K562 (cell line): ENCODE results near the gene SLC8A2. TPM values are rescaled to one million over a fixed set of nuclear protein-coding genes. Genes with fewer than 3 reads are reported as not detected.

Source experiments
- CEBPB ChIP-seq: fragments of 450-650 bp; IDR thresholded peaks from 2 replicates; pipeline ENCODE4 v1.6.1; 2016; ENCODE audit warnings: missing genetic modification characterization, missing compliant biosample characterization
- FOXP1 ChIP-seq: sonication (generic); formaldehyde crosslinking; IDR thresholded peaks from 2 replicates; pipeline ENCODE4 v1.8.0; 2022; ENCODE audit warnings: mild to moderate bottlenecking, missing genetic modification reagents
- HDAC6 ChIP-seq: IDR thresholded peaks from 2 replicates; pipeline ENCODE4 v1.6.1; 2012; ENCODE audit warnings: low read depth, mild to moderate bottlenecking, control low read depth, inconsistent platforms, low read length, moderate library complexity
- MEF2A ChIP-seq: IDR thresholded peaks from 2 replicates; pipeline ENCODE4 v1.6.1; 2011; ENCODE audit warnings: low read depth, mild to moderate bottlenecking, low read length, moderate library complexity; ENCODE audit not compliant: control insufficient read depth
- NFIC ChIP-seq: fragments of 450-650 bp; IDR thresholded peaks from 2 replicates; pipeline ENCODE4 v1.6.1; 2017; ENCODE audit warnings: mild to moderate bottlenecking, inconsistent platforms
- NR4A1 ChIP-seq, 2 experiments: fragments of 250-450 bp in 1 of 2; fragments of 450-650 bp in 1 of 2; sonication (Bioruptor Pico) in 1 of 2; IDR thresholded peaks; 2 replicates each; pipeline versions ENCODE4 v1.4.0 to v1.6.1; 2016 to 2020; ENCODE audit warnings: mild to moderate bottlenecking in 2 of 2, missing compliant biosample characterization in 1 of 2, missing genetic modification characterization in 1 of 2, moderate library complexity in 1 of 2
- NRF1 ChIP-seq, 2 experiments: fragments of 450-650 bp; IDR thresholded peaks in 1 of 2; conservative IDR thresholded peaks in 1 of 2; 2 replicates each; pipeline ENCODE4 v1.6.1; 2014; ENCODE audit warnings: mild to moderate bottlenecking in 2 of 2
- POLR2H ChIP-seq: IDR thresholded peaks from 2 replicates; pipeline ENCODE4 v1.6.1; 2016; ENCODE audit warnings: missing genetic modification characterization, low read depth, mild to moderate bottlenecking, control low read depth, missing compliant biosample characterization, moderate library complexity
- SMARCE1 ChIP-seq: fragments of 450-650 bp; IDR thresholded peaks from 2 replicates; pipeline ENCODE4 v1.7.1; 2016; ENCODE audit warnings: mild to moderate bottlenecking
- SRSF1 ChIP-seq: fragments of 200-400 bp; formaldehyde crosslinking; IDR thresholded peaks from 2 replicates; pipeline ENCODE4 v1.6.1; 2017; ENCODE audit warnings: mild to moderate bottlenecking, low read depth, low read length, moderate library complexity
- SRSF3 ChIP-seq: fragments of 200-400 bp; formaldehyde crosslinking; IDR thresholded peaks from 2 replicates; pipeline ENCODE4 v1.6.1; 2016; ENCODE audit warnings: mild to moderate bottlenecking, low read length, moderate library complexity; ENCODE audit not compliant: insufficient read depth
- TAF1 ChIP-seq: IDR thresholded peaks from 2 replicates; pipeline ENCODE4 v1.6.1; 2011; ENCODE audit warnings: mild to moderate bottlenecking, low read length, moderate library complexity; ENCODE audit not compliant: insufficient read depth, control insufficient read depth, severe bottlenecking; ENCODE audit errors: extremely low read depth
- TEAD1 ChIP-seq, 2 experiments: fragments of 450-650 bp in 1 of 2; sonication (generic) in 1 of 2; formaldehyde crosslinking; IDR thresholded peaks; 2 replicates each; pipeline versions ENCODE4 v1.4.0 to v1.8.0; 2020 to 2022; ENCODE audit warnings: mild to moderate bottlenecking in 2 of 2, missing genetic modification reagents in 1 of 2
- U2AF2 ChIP-seq: fragments of 200-400 bp; formaldehyde crosslinking; optimal IDR thresholded peaks from 2 replicates; pipeline ENCODE3; 2017; ENCODE audit warnings: low read depth, mild to moderate bottlenecking, low read length
- ZNF124 ChIP-seq: sonication (generic); formaldehyde crosslinking; IDR thresholded peaks from 2 replicates; pipeline ENCODE4 v1.8.1; 2022; ENCODE audit warnings: missing genetic modification reagents
- ZNF140 ChIP-seq: fragments of 250-450 bp; sonication (Bioruptor Pico); IDR thresholded peaks from 2 replicates; pipeline ENCODE4 v1.8.0; 2021; ENCODE audit warnings: moderate library complexity, mild to moderate bottlenecking, inconsistent platforms
- ZNF408 ChIP-seq: fragments of 250-450 bp; sonication (Bioruptor Pico); IDR thresholded peaks from 2 replicates; pipeline ENCODE4 v1.4.0; 2020; ENCODE audit warnings: low read depth, mild to moderate bottlenecking, moderate library complexity
- ZNF41 ChIP-seq: fragments of 250-450 bp; sonication (Bioruptor Pico); conservative IDR thresholded peaks from 2 replicates; pipeline ENCODE4 v1.4.0; 2020; ENCODE audit warnings: mild to moderate bottlenecking
- ZNF57 ChIP-seq: fragments of 450-650 bp; formaldehyde crosslinking; IDR thresholded peaks from 2 replicates; pipeline ENCODE4 v1.4.0; 2020; ENCODE audit warnings: mild to moderate bottlenecking, moderate library complexity
- polyA plus RNA-seq, 8 experiments: library from polyadenylated mRNA; depleted of rRNA in 4 of 8; stranded (reverse) in 5 of 8; unstranded in 3 of 8; fragments of >200 nt; fragmentation: Nextera tagmentation in 2 of 8; fragmentation: Illumina TruSeq in 1 of 8; extraction: Ambion mirVana in 2 of 8; extraction: Trizol in 1 of 8; gene quantifications; 2 replicates each; pipeline versions ENCODE4 v1.2.1 to v1.2.3, GENCODE V29; 2011 to 2014; ENCODE audit warnings: inconsistent platforms in 1 of 8, missing spikeins in 1 of 8
- total RNA-seq, 7 experiments: library from RNA; depleted of rRNA in 6 of 7; stranded (reverse); fragments of >200 nt in 6 of 7; fragmentation: Illumina TruSeq in 2 of 7; extraction: Trizol in 2 of 7; gene quantifications; 2 replicates each; pipeline versions ENCODE4 v1.2.1 to v1.2.3, GENCODE V29; 2011 to 2021; ENCODE audit warnings: low replicate concordance in 1 of 7
- TF ChIP-seq, protein P1 (sequence below), 2 experiments: fragments of 450-650 bp in 1 of 2; sonication (generic) in 1 of 2; formaldehyde crosslinking in 1 of 2; IDR thresholded peaks in 1 of 2; conservative IDR thresholded peaks in 1 of 2; 2 replicates each; pipeline versions ENCODE4 v1.6.1 to v1.8.1; 2016 to 2023; ENCODE audit warnings: mild to moderate bottlenecking in 2 of 2, moderate library complexity in 2 of 2, inconsistent platforms in 1 of 2, missing genetic modification reagents in 1 of 2
- TF ChIP-seq, protein P2 (sequence below): fragments of 250-450 bp; sonication (Bioruptor Pico); IDR thresholded peaks from 2 replicates; pipeline ENCODE4 v1.6.1; 2021; ENCODE audit warnings: mild to moderate bottlenecking
- TF ChIP-seq, protein P3 (sequence below): fragments of 250-450 bp; sonication (Bioruptor Pico); IDR thresholded peaks from 2 replicates; pipeline ENCODE4 v1.8.0; 2021; ENCODE audit warnings: moderate library complexity, mild to moderate bottlenecking, inconsistent platforms
- TF ChIP-seq, protein P4 (sequence below): fragments of 200-800 bp; sonication (Bioruptor generic); IDR thresholded peaks from 2 replicates; pipeline ENCODE4 v1.6.1; 2017; ENCODE audit warnings: missing genetic modification characterization, missing compliant biosample characterization

Gene SLC8A2
- total and polyA plus RNA-seq, 9 of the 15 experiments (the other 6 are each of a cell fraction or from before 2014, with no cell fraction given) = 0.07 to 0.66 (median 0.24) TPM; not detected in 3

DNA sequence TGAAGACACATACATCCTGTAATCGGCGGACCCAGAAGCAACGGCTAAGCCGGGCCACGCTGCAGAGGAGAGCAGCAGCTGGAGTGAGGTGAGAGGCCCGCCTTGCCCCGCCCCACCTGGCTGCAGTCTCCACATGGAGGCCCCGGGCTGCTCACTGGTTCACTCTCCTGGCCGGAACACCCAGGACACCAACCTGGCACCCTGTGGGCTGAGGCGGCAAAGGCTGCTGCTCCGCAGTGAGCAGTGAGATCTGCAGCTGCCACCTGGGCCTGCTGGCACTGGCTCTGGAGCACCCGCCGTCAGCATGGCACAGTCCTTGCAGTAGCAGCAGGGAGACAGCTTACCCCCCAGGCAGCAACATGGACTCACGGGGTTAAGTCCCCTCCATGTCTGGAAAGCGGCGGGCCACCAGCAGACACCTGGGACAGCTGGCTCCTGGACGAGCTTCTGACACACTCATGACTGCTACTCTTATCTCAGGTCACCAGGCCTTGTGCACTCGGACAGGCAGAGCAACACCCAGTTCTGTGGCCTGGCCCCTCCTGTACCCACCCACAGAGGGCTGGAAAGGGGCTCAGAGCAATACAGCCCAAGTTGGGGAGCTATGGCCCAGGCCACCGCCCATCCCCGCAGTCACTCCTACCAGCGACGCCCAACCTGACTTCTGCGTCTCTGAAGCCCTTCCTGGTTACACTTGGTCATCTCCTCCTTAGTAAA is 25.5 kb upstream of the SLC8A2 start (continued):
- TF ChIP-seq HDAC6 (no peak), ZNF41 (CRISPR knock-in tag) (no peak), ZNF57 (CRISPR knock-in tag) (no peak), SRSF1 (no peak), SMARCE1 (peak; percentile 53; the same call in 1 of the 2 replicates), TAF1 (no peak), NR4A1 (CRISPR knock-in tag; IDR thresholded peaks at IDR 0.05) (no peak), NR4A1 (tag; IDR thresholded peaks at IDR 0.05) (no peak), ZNF408 (CRISPR knock-in tag) (no peak), U2AF2 (no peak), NFIC (peak; percentile 75), ZNF124 (CRISPR knock-in tag) (no peak), TEAD1 (CRISPR knock-in tag; IDR thresholded peaks at IDR 0.05) (no peak), ZNF140 (CRISPR knock-in tag) (no peak), POLR2H (no peak), MEF2A (no peak), NRF1 (conservative IDR thresholded peaks at IDR 0.05 in 1 of 2, IDR thresholded peaks at IDR 0.05 in 1 of 2) (peak; percentile 22 to 24; a peak in 1 of 4 replicates), CEBPB (no peak), FOXP1 (CRISPR knock-in tag) (no peak), SRSF3 (no peak)
- TF ChIP-seq, protein P1, sequence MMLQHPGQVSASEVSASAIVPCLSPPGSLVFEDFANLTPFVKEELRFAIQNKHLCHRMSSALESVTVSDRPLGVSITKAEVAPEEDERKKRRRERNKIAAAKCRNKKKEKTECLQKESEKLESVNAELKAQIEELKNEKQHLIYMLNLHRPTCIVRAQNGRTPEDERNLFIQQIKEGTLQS (IDR thresholded peaks at IDR 0.05) = no peak
- TF ChIP-seq, protein P1 (CRISPR knock-in tag; conservative IDR thresholded peaks at IDR 0.05) = no peak
- TF ChIP-seq, protein P2, sequence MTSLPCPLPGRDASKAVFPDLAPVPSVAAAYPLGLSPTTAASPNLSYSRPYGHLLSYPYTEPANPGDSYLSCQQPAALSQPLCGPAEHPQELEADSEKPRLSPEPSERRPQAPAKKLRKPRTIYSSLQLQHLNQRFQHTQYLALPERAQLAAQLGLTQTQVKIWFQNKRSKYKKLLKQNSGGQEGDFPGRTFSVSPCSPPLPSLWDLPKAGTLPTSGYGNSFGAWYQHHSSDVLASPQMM (CRISPR knock-in tag) = no peak
- TF ChIP-seq, protein P3, sequence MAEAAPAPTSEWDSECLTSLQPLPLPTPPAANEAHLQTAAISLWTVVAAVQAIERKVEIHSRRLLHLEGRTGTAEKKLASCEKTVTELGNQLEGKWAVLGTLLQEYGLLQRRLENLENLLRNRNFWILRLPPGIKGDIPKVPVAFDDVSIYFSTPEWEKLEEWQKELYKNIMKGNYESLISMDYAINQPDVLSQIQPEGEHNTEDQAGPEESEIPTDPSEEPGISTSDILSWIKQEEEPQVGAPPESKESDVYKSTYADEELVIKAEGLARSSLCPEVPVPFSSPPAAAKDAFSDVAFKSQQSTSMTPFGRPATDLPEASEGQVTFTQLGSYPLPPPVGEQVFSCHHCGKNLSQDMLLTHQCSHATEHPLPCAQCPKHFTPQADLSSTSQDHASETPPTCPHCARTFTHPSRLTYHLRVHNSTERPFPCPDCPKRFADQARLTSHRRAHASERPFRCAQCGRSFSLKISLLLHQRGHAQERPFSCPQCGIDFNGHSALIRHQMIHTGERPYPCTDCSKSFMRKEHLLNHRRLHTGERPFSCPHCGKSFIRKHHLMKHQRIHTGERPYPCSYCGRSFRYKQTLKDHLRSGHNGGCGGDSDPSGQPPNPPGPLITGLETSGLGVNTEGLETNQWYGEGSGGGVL (CRISPR knock-in tag) = no peak
- TF ChIP-seq, protein P4, sequence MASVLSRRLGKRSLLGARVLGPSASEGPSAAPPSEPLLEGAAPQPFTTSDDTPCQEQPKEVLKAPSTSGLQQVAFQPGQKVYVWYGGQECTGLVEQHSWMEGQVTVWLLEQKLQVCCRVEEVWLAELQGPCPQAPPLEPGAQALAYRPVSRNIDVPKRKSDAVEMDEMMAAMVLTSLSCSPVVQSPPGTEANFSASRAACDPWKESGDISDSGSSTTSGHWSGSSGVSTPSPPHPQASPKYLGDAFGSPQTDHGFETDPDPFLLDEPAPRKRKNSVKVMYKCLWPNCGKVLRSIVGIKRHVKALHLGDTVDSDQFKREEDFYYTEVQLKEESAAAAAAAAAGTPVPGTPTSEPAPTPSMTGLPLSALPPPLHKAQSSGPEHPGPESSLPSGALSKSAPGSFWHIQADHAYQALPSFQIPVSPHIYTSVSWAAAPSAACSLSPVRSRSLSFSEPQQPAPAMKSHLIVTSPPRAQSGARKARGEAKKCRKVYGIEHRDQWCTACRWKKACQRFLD (CRISPR knock-in tag) = peak; percentile 51; the same call in 1 of the 2 replicates
